Measurements from ENCODE around the gene LCE7A. TPM values are rescaled to one million over a fixed set of nuclear protein-coding genes. Genes with fewer than 3 reads are reported as not detected.

LCE7A gene
- total RNA-seq, 1 donor from 2014 or later, result not detected

GRCh38 chr1:152907686-152908601 lies 48.1 kb downstream of the LCE7A start, which contains the start of gene IVL:
Gene IVL, plus strand, starts transcription at chr1:152908546. Its CDS starts 1,252 bp downstream, at chr1:152909798.
- FAIRE-seq, result no peak
- no peak within 1 kb of the TSS for H2AFZ ChIP-seq (ENCODE audit: low read depth, low read length)

GRCh38 chr1:152909206-152909605 lies 49.4 kb downstream of the LCE7A start:
- no peak overlapping the region for H3K4me3 Mint-ChIP-seq (ENCODE audit: unreplicated experiment)
- Histone ChIP-seq H3K9me3 (ENCODE audit: insufficient read depth, low read depth, low read length) (no peaks in the 10 kb centered on the region), H3K9ac (ENCODE audit: low read length) (no peak overlapping the region), H3K4me1 (ENCODE audit: insufficient read depth, low read length) (peaks cover 4% of the 10 kb centered on the region), H3K4me2 (ENCODE audit: low read length) (no peak overlapping the region), H3K27me3 (ENCODE audit: insufficient read depth, low read length) (no peaks in the 10 kb centered on the region), H2AFZ (ENCODE audit: low read depth, low read length) (no peak overlapping the region), H3K27ac (ENCODE audit: low read depth, low read length) (no peak overlapping the region), H3K36me3 (ENCODE audit: insufficient read depth, low read length) (no peaks in the 10 kb centered on the region), H4K20me1 (ENCODE audit: insufficient read depth, low read length) (no peaks in the 10 kb centered on the region), H3K79me2 (ENCODE audit: insufficient read depth, low read length) (no peaks in the 10 kb centered on the region), H3K4me3 (ENCODE audit: insufficient read depth, low read depth, low read length) (no peak overlapping the region)
- H3K4me1 Mint-ChIP-seq (ENCODE audit: low read depth, unreplicated experiment), result peaks cover 42% of the 10 kb centered on the region
- peaks cover 32% of the 10 kb centered on the region for H3K27me3 Mint-ChIP-seq (ENCODE audit: low read depth, unreplicated experiment)
- H3K27ac Mint-ChIP-seq (ENCODE audit: unreplicated experiment), result peak overlapping the region; percentile 38
- FAIRE-seq, result no peak
- no peaks in the 10 kb centered on the region for H3K36me3 Mint-ChIP-seq (ENCODE audit: low read depth, unreplicated experiment)
- H3K9me3 Mint-ChIP-seq (ENCODE audit: unreplicated experiment), result peaks cover 8% of the 10 kb centered on the region
- TF ChIP-seq EZH2 (IDR thresholded peaks at IDR 0.05; ENCODE audit: insufficient read depth, low read length) (no peak), CTCF (IDR thresholded peaks at IDR 0.05; ENCODE audit: insufficient read depth, low read depth, low read length) (no peak)
- no peak for DNase-seq (ENCODE audit: low read depth)

More at GRCh38 chr1:152907686-152908601, 48.1 kb downstream of the LCE7A start, which contains the start of gene IVL:
- H4K20me1 ChIP-seq (ENCODE audit: insufficient read depth, low read length), result no peaks in the 10 kb centered on the region
- DNase-seq (ENCODE audit: low read depth), result no peak
- no peak within 1 kb of the TSS for H3K27ac ChIP-seq (ENCODE audit: low read depth, low read length)
- H3K9ac ChIP-seq (ENCODE audit: low read length), result no peak within 1 kb of the TSS
- no peaks in the 10 kb centered on the region for H3K27me3 ChIP-seq (ENCODE audit: insufficient read depth, low read length)
- Mint-ChIP-seq H3K36me3 (ENCODE audit: low read depth, unreplicated experiment) (no peaks in the 10 kb centered on the region), H3K27me3 (ENCODE audit: low read depth, unreplicated experiment) (peaks cover 31% of the 10 kb centered on the region), H3K27ac (ENCODE audit: unreplicated experiment) (peak within 1 kb of the TSS; percentile 98), H3K4me3 (ENCODE audit: unreplicated experiment) (no peak within 1 kb of the TSS), H3K9me3 (ENCODE audit: unreplicated experiment) (peaks cover 8% of the 10 kb centered on the region), H3K4me1 (ENCODE audit: low read depth, unreplicated experiment) (peaks cover 41% of the 10 kb centered on the region)
- H3K36me3 ChIP-seq (ENCODE audit: insufficient read depth, low read length), result no peaks in the 10 kb centered on the region
- H3K4me2 ChIP-seq (ENCODE audit: low read length), result no peak within 1 kb of the TSS
- H3K79me2 ChIP-seq (ENCODE audit: insufficient read depth, low read length), result no peaks in the 10 kb centered on the region
- peaks cover 4% of the 10 kb centered on the region for H3K4me1 ChIP-seq (ENCODE audit: insufficient read depth, low read length)
- no peak for TF ChIP-seq CTCF (IDR thresholded peaks at IDR 0.05; ENCODE audit: insufficient read depth, low read depth, low read length)
- no peaks in the 10 kb centered on the region for H3K9me3 ChIP-seq (ENCODE audit: insufficient read depth, low read depth, low read length)
- H3K4me3 ChIP-seq (ENCODE audit: insufficient read depth, low read depth, low read length), result no peak within 1 kb of the TSS

Other genes with a start within 250 kb of the LCE7A start
- not detected in 2 replicates for gene LCE3B, start 246.2 kb upstream of the LCE7A start, total RNA-seq
- not detected in 2 replicates for gene LCE3A, start 236.9 kb upstream of the LCE7A start, total RNA-seq
- not detected in 2 replicates for gene LCE2D, start 196.6 kb upstream of the LCE7A start, total RNA-seq
- gene LCE2C, start 184.7 kb upstream of the LCE7A start, total RNA-seq, result not detected in 2 replicates
- not detected in 2 replicates for gene LCE2B, start 173.9 kb upstream of the LCE7A start, total RNA-seq
- not detected in 2 replicates for gene LCE2A, start 161.7 kb upstream of the LCE7A start, total RNA-seq
- not detected in 2 replicates for gene LCE4A, start 151.8 kb upstream of the LCE7A start, total RNA-seq
- gene KPRP, start 102.0 kb upstream of the LCE7A start, total RNA-seq, result not detected in 2 replicates
- gene LCE1F, start 84.9 kb upstream of the LCE7A start, total RNA-seq, result not detected in 2 replicates
- not detected in 2 replicates for gene LCE1E, start 73.7 kb upstream of the LCE7A start, total RNA-seq
- not detected in 2 replicates for gene LCE1D, start 63.3 kb upstream of the LCE7A start, total RNA-seq
- not detected in 2 replicates for gene LCE1C, start 53.3 kb upstream of the LCE7A start, total RNA-seq
- not detected in 2 replicates for gene LCE1B, start 48.0 kb upstream of the LCE7A start, total RNA-seq
- not detected in 2 replicates for gene LCE1A, start 32.5 kb upstream of the LCE7A start, total RNA-seq
- gene LCE6A, start 17.1 kb upstream of the LCE7A start, total RNA-seq, result not detected in 2 replicates
- gene SMCP, start 18.3 kb downstream of the LCE7A start, total RNA-seq, result not detected in 2 replicates
- gene IVL, start 48.5 kb downstream of the LCE7A start, total RNA-seq, result 0.16 TPM in 1 of 2 replicates, not detected in the other
- not detected in 2 replicates for gene SPRR5, start 87.2 kb downstream of the LCE7A start, total RNA-seq
- not detected in 2 replicates for gene SPRR4, start 110.7 kb downstream of the LCE7A start, total RNA-seq
- not detected in 2 replicates for gene SPRR1A, start 124.1 kb downstream of the LCE7A start, total RNA-seq
- 0.70 and 3.0 TPM in 2 replicates for gene SPRR3, start 141.8 kb downstream of the LCE7A start, total RNA-seq
- 0.39 and 0.50 TPM in 2 replicates for gene SPRR1B, start 171.2 kb downstream of the LCE7A start, total RNA-seq
- gene SPRR2D, start 181.1 kb downstream of the LCE7A start, total RNA-seq, result 0.57 TPM in 1 of 2 replicates, not detected in the other
- gene SPRR2A, start 197.5 kb downstream of the LCE7A start, total RNA-seq, result not detected in 2 replicates
- not detected in 2 replicates for gene SPRR2B, start 211.6 kb downstream of the LCE7A start, total RNA-seq
- gene SPRR2E, start 234.5 kb downstream of the LCE7A start, total RNA-seq, result not detected in 2 replicates